HG03469 (cell line): ENCODE results near the gene SLC8A2.

Source experiments
- ATAC-seq: cut with Tn5 transposase; IDR thresholded peaks from one replicate; pipeline ENCODE4 v1.9.1; 2021; ENCODE audit warnings: mild to moderate bottlenecking, moderate library complexity, moderate number of reproducible peaks; ENCODE audit not compliant: unreplicated experiment

SLC8A2 gene

GRCh38 chr19:47503130-47503825, 31.6 kb upstream of the SLC8A2 start:
- no peak for ATAC-seq

GRCh38 chr19:47499863-47500830, 28.5 kb upstream of the SLC8A2 start:
- no peak for ATAC-seq

- ATAC-seq: no peak
These were observed 27.7 kb upstream of the SLC8A2 start for GRCh38 chr19:47499371-47499770.

DNA sequence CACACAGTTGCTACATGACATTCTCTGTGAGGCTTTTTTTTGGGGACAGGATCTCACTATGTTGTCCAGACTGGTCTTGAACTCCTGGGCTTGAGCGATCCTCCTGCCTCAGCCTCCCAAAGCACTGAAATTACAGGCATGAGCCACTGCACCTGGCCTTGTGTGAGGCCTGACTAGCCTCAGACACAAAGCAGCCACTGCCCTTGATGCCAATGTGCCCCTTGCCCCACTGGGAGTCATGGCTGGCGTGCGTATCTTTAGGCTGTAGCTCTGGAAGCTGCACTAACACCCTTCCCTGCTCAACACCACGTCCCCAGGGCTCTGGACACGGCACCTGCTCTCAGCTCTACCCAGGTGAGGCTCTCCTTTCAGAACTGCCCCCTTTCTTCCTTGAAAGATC, 26.9 kb upstream of the SLC8A2 start:
- no peak for ATAC-seq

GRCh38 chr19:47497821-47498520, 26.3 kb upstream of the SLC8A2 start:
- ATAC-seq: no peak

GRCh38 chr19:47497050-47497766, 25.5 kb upstream of the SLC8A2 start:
- no peak for ATAC-seq

DNA sequence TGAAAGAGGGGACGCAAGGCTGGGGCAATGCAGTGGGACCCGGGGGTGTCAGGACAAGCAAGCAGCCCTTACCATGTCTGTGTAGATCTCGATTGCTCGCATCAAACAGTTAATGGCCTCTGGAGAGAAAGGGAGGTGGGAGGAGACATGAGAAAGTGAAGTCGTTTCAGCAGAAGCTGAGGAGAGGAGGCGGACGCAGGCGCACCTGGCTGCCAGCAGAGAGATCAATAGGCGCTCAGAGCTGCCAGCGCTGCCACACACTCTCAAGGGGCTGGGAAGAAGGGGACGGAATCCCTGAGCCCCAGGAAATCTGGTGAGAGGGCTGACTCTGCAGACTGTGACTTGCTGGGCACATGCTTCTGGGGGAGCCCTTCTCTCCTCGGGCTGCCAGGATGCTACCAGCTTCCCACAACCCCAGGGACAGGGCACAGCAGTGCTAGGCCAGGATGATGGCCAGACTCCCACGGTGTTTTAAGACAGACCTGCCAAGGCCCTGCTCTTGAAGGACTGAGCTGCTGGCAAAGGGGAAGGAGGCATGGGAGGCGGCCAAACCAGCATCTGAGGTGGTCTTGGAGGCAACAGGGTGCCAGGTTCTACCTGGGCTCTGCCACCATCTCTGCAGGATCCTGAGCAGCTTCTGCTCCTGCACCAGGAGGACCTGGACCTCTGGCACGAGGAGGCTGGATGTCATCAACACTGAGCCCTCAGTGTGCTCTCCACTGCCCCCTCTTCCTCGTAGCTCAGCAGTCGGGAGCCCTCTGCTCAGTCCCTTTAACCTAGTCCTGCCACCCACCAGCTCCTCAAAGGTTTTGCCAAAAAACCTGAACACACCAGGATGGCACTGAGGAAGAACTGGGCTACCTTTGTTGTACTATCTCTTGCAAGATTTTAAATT, 24.0 kb upstream of the SLC8A2 start:
- ATAC-seq: no peak

- ATAC-seq: no peak
These were observed 23.0 kb upstream of the SLC8A2 start for GRCh38 chr19:47494729-47495128.

DNA sequence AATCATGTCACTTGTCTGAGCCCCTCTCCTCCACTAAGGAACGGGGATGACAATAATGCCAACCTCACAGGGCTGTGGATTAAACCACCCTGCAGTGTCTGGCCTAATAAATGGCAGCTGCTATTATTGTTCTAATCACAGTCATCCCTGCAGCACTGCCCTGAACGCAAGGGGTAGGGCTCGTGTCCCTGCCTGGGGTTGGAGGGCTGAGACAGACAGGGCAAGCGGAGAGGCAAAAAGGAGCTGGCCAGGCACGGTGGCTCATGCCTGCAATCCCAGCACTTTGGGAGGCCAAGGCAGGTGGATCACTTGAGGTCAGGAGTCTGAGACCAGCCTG, 22.5 kb upstream of the SLC8A2 start:
- ATAC-seq: no peak

DNA sequence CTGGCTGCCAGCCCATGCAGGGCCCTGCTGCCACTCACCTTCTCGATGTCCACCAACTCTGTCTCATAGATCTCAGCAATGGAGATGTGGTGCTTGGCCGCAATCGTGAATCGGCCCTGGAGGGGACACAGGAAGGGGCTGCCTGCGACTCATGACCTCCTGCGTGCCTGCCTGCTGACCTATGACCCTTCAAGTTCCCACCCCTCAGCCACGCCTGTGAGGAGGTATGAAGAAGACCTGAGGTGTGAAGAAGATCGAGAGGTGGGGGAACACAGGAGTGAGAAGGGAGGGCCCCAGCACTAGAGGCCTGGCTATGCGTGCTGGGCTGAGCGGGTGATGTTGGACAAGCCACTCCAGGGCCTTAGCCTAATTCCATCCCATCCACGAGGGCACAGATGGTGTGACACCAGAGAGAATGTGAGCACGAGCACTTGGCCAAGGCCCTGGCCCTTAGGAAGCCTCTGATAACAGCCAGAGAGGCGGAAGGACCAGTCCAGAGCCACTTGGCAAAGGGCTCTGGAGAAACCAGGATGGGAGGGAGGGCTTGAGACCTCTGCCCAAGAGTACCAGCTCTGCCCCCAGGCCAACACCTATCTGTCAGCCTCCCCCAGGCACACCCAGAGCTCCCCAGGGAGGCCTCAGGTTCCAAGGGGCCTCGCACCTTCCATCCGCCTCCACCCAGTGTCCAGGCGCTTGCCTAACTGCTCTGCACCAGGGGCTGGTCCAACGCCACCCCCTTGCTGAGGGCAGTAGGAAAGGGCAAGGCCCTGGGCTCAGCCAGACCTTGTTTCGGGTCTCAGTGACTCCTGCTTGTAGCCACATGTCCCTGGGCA, 21.9 kb upstream of the SLC8A2 start:
- ATAC-seq: no peak

GRCh38 chr19:47492571-47493377, 21.1 kb upstream of the SLC8A2 start:
- no peak for ATAC-seq

DNA sequence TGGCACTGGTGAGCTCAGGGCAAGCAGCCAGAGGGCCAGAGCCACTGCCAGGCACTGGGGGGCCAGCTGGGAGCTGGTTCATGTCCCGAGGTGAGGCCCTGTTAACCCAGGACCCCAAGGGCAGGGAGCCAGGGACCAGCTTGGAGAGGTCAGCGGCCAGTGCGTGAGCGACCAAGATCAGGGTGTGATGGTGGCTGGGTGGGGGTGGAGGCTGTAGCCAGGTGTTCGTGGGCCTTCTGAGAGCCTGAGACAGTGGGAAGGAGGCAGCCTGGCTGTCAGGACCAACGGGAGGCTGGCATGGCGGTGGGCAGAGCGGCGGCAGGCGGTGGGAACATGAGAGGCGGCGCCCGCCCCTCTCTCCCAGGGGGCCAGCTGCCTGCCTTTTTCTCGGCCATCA, 20.4 kb upstream of the SLC8A2 start:
- ATAC-seq: no peak

DNA sequence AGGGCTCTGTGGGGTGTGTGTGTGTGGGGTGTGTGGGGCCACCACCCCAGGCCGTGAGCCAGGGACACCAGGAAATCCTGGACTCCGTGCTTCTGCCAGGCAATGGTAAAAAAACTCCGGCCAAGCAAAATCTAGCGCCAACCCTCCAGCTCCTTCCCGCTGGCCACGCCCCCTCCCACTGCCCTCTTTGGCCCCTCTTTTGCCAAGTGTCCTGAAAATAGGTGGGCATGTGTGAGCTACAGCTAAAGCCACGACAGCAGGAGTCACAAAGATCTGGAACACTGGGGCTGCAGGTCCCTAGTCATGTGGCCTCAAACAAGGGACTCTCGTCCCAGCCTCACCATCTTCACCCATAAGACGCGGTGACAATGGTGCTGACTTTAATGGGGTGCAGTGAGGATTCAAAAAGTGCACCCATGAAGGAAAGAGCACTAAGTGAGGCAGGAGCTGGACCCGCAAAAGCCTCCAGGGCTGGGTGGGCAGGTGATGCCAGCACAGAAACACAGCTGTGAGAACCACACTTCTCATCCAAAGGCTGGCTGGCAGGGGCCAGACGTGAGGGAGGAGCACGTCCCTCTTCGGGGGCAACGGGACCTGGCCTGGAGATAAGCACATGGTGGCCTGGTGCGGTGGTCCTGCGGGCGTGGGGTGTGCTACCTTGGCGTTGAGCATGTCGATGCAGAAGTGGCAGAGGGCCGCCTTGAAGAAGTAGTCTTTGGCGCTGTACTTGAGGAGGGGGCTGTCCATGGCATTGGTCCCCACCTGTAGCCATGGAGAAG, 19.9 kb upstream of the SLC8A2 start:
- no peak for ATAC-seq

- no peak for ATAC-seq
These were observed 19.2 kb upstream of the SLC8A2 start for GRCh38 chr19:47490847-47491246.

GRCh38 chr19:47490031-47490430, 18.3 kb upstream of the SLC8A2 start:
- ATAC-seq: no peak

GRCh38 chr19:47489072-47489914, 17.6 kb upstream of the SLC8A2 start:
- no peak for ATAC-seq
